ENCODE results near the gene ADAMTSL3.
"Not testable (repeated sequence)": the region's sequence is repeated elsewhere in the genome, so short reads cannot be mapped to it uniquely, and the experiment has no call there.

The ADAMTSL3 gene

DNA sequence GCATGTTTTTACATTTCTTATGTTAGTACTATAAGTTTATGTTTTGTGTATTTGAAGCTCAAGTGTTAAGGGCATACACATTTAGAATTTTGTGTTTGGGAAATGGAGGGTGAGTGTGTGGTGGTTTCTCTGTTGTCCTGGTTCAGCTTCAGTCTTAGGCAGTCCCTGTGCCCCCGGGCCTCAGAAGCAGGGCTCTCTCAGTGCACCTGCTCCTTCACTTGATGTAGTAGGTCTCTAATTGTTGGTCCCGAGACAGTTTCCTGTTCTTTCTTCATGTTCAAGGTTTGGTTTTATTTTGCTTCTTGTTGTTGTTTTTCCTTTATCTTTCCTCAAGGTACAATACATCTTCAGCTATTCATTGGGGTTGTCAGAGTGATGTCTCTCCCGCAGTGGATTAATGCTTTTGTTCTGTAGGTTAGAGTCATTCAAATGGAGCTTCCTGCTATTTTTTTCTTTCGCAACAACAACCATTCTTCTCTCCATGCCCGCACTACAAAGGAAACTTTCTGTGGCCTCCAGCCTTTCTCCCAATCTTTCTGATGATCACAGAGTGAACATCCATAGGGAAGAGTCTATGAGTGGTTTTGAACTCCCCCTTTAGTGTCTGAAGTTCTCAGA is 403.9 kb downstream of the ADAMTSL3 start:
- no peak for DNase-seq

DNA sequence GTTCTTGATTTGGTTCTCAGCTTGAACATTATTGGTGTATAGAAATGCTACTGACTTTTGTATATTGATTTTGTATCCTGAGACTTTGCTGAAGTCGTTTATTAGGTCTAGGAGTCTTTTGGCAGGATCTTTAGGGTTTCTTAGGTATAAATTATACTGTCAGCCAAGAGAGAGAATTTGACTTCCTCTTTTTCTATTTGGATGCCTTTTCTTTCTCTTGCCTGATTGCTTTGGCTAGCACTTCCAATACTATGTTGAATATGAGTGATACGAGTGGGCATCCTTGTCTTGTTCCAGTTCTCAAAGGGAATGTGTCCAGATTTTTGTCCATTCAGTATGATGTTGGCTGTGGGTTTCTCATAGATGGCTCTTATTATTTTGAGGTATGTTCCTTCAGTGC is 409.8 kb downstream of the ADAMTSL3 start:
- not testable (repeated sequence) for DNase-seq

DNA sequence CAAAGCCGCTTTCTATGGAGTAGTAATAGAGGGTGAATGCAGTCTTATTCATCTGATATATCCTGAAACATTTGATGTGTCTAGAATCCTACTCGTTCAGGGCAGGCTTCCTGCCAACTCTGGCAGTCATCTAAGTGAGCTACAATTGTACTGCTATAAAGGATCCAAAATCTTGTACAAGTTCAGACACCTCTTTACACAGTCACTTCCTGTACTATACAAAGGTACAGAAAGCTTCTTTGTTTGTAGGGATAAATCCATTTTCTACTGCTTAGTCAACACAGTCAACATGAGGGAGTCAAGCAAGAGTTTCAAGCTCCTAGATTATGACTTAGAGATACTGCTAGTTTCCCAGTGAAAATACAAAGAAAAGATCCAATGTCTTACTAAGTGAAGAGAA is 414.8 kb downstream of the ADAMTSL3 start:
- DNase-seq = not testable (repeated sequence)

DNA sequence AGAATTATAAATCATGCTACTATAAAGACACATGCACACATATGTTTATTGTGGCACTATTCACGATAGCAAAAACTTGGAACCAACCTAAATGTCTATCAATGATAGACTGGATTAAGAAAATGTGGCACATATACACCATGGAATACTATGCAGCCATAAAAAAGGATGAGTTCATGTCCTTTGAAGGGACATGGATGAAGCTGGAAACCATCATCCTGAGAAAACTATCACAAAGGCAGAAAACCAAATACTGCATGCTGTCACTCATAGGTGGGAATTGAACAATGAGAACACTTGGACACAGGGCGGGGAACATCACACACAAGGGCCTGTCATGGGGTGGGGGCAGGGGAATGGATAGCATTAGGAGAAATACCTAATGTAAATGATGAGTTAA is 424.1 kb downstream of the ADAMTSL3 start:
- DNase-seq = not testable (repeated sequence)

DNA sequence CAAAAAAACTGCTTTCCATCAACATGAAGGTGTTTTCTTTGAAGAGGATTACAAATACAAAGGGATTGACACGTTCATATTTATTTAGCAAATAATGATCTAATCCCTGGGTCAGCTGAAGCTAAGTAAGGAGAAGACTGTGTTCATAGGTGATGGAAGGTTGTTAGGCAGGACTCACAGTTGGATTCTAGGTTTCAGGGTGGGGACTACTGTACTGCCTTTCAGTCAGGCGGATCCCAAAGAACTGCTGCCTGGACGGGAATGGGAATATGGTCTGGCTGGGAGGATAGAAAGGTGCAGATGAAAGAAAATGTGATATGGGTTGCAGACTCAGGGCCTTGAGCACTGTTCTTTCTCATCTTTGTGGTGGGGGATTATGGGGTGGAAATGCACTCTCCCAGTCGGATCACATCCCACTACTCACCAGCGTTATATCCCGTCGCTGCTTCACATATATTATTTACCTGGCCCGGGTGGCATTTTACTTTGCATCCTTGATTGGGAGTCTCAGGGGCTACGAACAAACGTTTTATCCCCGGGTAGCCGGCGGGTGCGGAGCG is 425.5 kb downstream of the ADAMTSL3 start:
- DNase-seq = not testable (repeated sequence)

DNA sequence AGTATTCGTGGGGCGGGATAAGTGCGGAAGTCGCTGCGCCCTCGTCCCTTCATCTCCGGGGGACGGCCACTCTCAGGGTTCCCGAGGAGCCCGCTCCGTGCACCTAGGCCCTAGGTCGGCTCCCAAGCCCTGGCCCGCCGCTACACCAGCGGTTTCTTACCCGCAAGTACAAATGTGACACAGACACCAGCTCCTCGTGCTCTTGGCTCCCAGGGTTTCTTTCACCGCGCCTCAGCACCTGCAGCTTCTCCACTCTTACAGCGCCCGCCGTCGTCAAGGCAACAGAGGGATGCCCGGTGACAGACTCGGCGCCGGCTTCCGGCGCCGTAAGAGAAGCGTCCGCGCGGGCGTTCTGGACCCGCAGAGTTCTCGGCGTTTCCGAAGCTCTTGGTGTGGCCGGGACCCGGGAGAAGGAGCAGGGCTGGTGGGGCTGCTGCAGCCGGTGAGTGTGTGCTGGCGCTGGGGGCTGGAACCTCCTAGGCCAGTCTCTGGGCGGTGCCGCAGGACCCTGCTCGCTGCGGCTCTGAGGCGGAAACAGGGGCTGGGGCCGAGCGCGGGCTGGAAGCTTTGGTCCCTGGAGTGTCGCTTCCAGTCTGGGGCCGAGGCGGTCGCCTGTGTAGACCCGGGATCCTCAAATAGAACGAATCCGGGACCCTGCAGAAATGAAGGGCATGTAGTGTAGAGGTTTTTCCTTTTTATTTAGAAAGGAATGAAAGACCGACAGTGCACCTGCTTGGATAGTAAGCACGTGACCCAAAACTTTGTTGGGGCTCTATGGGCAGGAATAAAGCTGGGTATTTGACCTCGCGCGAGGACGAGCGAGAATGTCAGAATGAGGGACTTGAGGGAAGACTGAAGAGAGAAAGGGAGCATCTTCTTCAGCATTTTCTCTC is 426.2 kb downstream of the ADAMTSL3 start:
- DNase-seq = peak; percentile 25

DNA sequence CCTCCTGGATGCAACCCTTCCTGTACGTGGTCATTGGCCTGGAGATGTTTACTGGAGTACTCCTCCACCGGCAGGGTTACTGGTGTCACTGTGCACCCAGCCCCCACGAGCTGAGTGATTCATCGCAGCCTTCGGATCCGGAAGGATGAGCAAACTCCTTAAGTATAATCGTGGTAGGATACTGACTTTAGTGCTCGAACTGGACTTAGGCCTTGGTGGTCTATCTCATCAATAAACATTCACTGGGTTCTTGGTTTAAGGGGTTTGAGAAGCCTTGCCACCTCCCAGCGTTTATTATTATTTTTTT is 426.8 kb downstream of the ADAMTSL3 start:
- not testable (repeated sequence) for DNase-seq

DNA sequence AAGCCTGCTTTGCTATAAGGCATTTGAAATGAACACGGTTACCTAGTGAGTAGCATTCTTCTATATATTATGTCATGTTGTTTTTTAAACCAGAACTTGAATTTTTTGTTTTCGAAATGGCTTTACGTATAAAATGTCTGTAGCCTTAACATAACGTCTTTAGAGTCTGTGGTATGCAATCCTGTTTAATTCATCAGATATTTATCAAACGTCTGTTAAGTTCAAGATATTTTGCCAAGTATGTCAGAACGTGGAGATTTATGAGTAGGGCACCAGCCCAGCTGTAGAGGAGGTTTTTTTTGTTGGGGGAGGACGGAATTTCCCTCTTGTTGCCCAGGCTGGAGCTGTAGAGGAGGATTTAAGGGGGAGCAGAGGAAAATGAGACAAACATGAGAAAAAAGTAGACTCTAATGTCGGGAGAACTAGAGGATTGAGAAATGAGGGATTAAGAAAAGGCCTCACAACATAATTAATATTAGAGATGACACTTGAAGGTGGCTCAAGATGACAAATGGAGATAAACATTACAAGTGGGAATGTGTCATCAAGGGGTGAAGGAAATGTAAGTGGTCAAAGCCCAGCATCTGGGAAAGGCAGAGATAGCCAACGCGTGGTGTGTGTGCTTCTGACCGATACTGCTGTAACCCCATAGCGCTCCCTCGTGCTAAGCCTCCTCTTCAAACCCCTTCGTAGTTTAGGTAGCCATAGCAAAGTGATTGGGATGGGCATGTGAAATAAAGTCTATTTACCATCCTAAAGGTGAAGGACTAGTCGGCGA is 427.7 kb downstream of the ADAMTSL3 start:
- no peak for DNase-seq

DNA sequence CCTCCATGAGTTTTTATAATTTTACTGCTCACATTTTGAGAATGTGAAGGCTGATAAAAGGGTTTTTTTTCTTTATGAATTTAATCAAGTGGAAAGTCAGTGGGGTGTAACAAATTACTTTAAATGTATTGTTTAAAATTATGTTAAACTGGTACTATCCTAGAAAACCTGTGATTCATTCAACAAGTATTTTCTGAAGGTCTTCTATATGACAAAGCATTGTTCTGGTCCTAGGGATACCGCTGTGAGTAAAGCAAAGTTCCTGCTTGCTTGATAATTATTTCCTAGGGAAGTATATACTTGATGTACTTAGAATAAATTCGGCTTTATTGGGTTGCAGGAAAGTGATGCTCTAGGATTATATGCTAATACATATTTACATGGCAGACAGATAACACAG is 428.8 kb downstream of the ADAMTSL3 start:
- no peak for DNase-seq

DNA sequence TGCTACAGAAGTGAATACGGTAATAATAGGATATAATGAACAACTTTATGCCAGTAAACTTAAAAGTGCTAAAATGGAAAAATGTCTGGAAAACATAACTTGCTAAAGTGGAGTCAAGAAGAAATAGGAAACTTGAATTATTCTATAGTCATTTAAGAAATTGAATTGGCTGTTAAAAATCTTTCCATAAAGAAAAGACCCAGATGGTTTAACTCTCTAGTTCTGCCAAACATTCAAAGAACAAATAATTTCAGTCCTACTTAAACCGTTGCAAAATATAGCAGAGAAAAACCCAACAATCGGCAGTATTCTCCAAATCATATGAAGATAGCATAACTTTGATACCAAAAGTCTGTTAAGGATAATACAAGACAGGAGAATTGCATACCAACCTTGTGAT is 432.1 kb downstream of the ADAMTSL3 start:
- not testable (repeated sequence) for DNase-seq
